SK-N-SH (cell line): ENCODE measurements around the gene PDHB. TPM values are rescaled to one million over a fixed set of nuclear protein-coding genes. Genes with fewer than 3 reads are reported as not detected.

ENCODE experiments used
- CTCF ChIA-PET: fragments of 300-600, 350-600 bp; formaldehyde crosslinking; extraction: SDS; loops from one replicate; lab custom pipeline; 2021; lab: Yijun Ruan, JAX
- POLR2A ChIA-PET: fragments of 350-600 bp; sonication (Branson Sonifier 250); formaldehyde crosslinking; extraction: SDS; loops from one replicate; lab custom pipeline; 2020; ENCODE audit warnings: antibody characterized with exemption, inconsistent platforms; lab: Yijun Ruan, JAX
- DNase-seq: peaks from one replicate; pipeline ENCODE4 v3.0.0; 2012
- H2AFZ ChIP-seq: fragments of 200-600 bp; sonication (generic); 2 replicates; pipeline ENCODE4 v1.8.1; 2016; ENCODE audit warnings: antibody characterized with exemption, mild to moderate bottlenecking, low read depth
- H3F3A ChIP-seq: fragments of 200-600 bp; sonication (generic); replicated peaks from 2 replicates; pipeline ENCODE3; 2016; ENCODE audit warnings: antibody characterized with exemption, mild to moderate bottlenecking; ENCODE audit not compliant: insufficient read depth
- H3K27ac ChIP-seq, 2 experiments: fragments of 200-500 bp in 1 of 2; fragments of 200-600 bp in 1 of 2; sonication (Bioruptor generic) in 1 of 2; sonication (generic), shearing (Covaris generic) in 1 of 2; 2 replicates each; pipeline versions ENCODE4 v1.5.1 to v1.6.1; 2014 to 2016; ENCODE audit warnings: low read depth in 2 of 2, inconsistent platforms in 1 of 2, low read length in 1 of 2, mild to moderate bottlenecking in 1 of 2, mixed read lengths in 1 of 2
- H3K27me3 ChIP-seq: fragments of 200-600 bp; sonication (generic), shearing (Covaris generic); 2 replicates; pipeline ENCODE4 v1.6.1; 2016; ENCODE audit warnings: mixed run types; ENCODE audit not compliant: insufficient read depth
- H3K36me3 ChIP-seq, 2 experiments: fragments of 200-500 bp in 1 of 2; fragments of 200-600 bp in 1 of 2; sonication (Bioruptor generic) in 1 of 2; sonication (generic) in 1 of 2; replicated peaks in 1 of 2; 2 replicates each; pipeline versions ENCODE3 to v1.5.1; 2014 to 2016; ENCODE audit warnings: low read length in 1 of 2, mild to moderate bottlenecking in 1 of 2; ENCODE audit not compliant: insufficient read depth in 2 of 2, control insufficient read depth in 1 of 2
- H3K4me1 ChIP-seq, 2 experiments: fragments of 200-500 bp in 1 of 2; fragments of 200-600 bp in 1 of 2; sonication (Bioruptor generic) in 1 of 2; sonication (generic), shearing (Covaris generic) in 1 of 2; 2 replicates each; pipeline versions ENCODE4 v1.5.1 to v1.6.1; 2014 to 2016; ENCODE audit warnings: low read depth in 1 of 2, low read length in 1 of 2, mixed run types in 1 of 2; ENCODE audit not compliant: insufficient read depth in 2 of 2, control insufficient read depth in 1 of 2
- H3K4me2 ChIP-seq: fragments of 200-600 bp; sonication (generic), shearing (Covaris generic); 2 replicates; pipeline ENCODE4 v1.6.1; 2017; ENCODE audit warnings: mixed run types
- H3K4me3 ChIP-seq, 2 experiments: fragments of 200-500 bp in 1 of 2; fragments of 200-600 bp in 1 of 2; sonication (Bioruptor generic) in 1 of 2; sonication (generic), shearing (Covaris generic) in 1 of 2; 2 replicates each; pipeline versions ENCODE4 v1.5.1 to v1.8.1; 2014 to 2016; ENCODE audit warnings: low read depth in 2 of 2, inconsistent platforms in 1 of 2, low read length in 1 of 2, mild to moderate bottlenecking in 1 of 2, mixed read lengths in 1 of 2, moderate library complexity in 1 of 2
- H3K79me2 ChIP-seq: fragments of 200-600 bp; sonication (generic); 2 replicates; pipeline ENCODE4 v1.8.1; 2017; ENCODE audit warnings: mild to moderate bottlenecking; ENCODE audit not compliant: insufficient read depth
- H3K9ac ChIP-seq: fragments of 200-600 bp; sonication (generic); 2 replicates; pipeline ENCODE4 v1.6.1; 2017; ENCODE audit warnings: mixed run types
- H3K9me2 ChIP-seq: fragments of 200-600 bp; sonication (generic); 2 replicates; pipeline ENCODE4 v1.6.1; 2017; ENCODE audit warnings: mixed run types
- H3K9me3 ChIP-seq: fragments of 200-600 bp; sonication (generic); 2 replicates; pipeline ENCODE4 v1.6.1; 2017; ENCODE audit warnings: mixed run types, mild to moderate bottlenecking, moderate library complexity
- H4K20me1 ChIP-seq: fragments of 200-600 bp; sonication (generic); 2 replicates; pipeline ENCODE4 v1.6.1; 2017; ENCODE audit warnings: mild to moderate bottlenecking, mixed run types; ENCODE audit not compliant: insufficient read depth
- FOSL2 ChIP-seq: IDR thresholded peaks from 2 replicates; pipeline ENCODE4 v1.4.0; 2012; ENCODE audit warnings: low read depth, mild to moderate bottlenecking, moderate library complexity, borderline replicate concordance
- FOXM1 ChIP-seq: IDR thresholded peaks from 2 replicates; pipeline ENCODE4 v1.4.0; 2012; ENCODE audit warnings: low read depth, mild to moderate bottlenecking
- GATA2 ChIP-seq: sonication (generic); formaldehyde crosslinking; IDR thresholded peaks from 2 replicates; pipeline ENCODE4 v1.5.0; 2020; ENCODE audit warnings: mild to moderate bottlenecking, missing genetic modification reagents
- JUND ChIP-seq: IDR thresholded peaks from 2 replicates; pipeline ENCODE4 v1.4.0; 2012
- MXI1 ChIP-seq: IDR thresholded peaks from 2 replicates; pipeline ENCODE4 v1.6.1; 2012; ENCODE audit warnings: mild to moderate bottlenecking, low read depth, low read length, improper control_type of control experiment
- RFX5 ChIP-seq: IDR thresholded peaks from 2 replicates; pipeline ENCODE4 v1.6.1; 2012; ENCODE audit warnings: mild to moderate bottlenecking, improper control_type of control experiment, low read length
- TAF1 ChIP-seq: IDR thresholded peaks from 2 replicates; pipeline ENCODE4 v1.6.1; 2012; ENCODE audit warnings: low read depth, mild to moderate bottlenecking, low read length, moderate library complexity, borderline replicate concordance
- TEAD4 ChIP-seq: IDR thresholded peaks from 2 replicates; pipeline ENCODE4 v1.4.0; 2012; ENCODE audit warnings: mild to moderate bottlenecking, borderline replicate concordance; ENCODE audit not compliant: insufficient read depth
- YY1 ChIP-seq: IDR thresholded peaks from 2 replicates; pipeline ENCODE4 v1.4.0; 2012; ENCODE audit warnings: low read depth, mild to moderate bottlenecking
- WGBS: methylation state at CpG from one replicate; pipeline ENCODE4 v1.1.6; 2017; ENCODE audit warnings: low lambda C conversion rate; 5-methylcytosine and 5-hydroxymethylcytosine counted together
- polyA plus RNA-seq, 3 experiments: library from polyadenylated mRNA; depleted of rRNA; stranded (reverse); fragments of >200 nt; gene quantifications; 2 replicates each; pipeline ENCODE4 v1.2.3, GENCODE V29; 2012
- TF ChIP-seq, protein P1 (sequence below): fragments of 200-600 bp; sonication (generic); IDR thresholded peaks from 2 replicates; pipeline ENCODE4 v1.6.1; 2017; ENCODE audit warnings: antibody characterized with exemption, mild to moderate bottlenecking, moderate library complexity
- TF ChIP-seq, protein P2 (sequence below): IDR thresholded peaks from 2 replicates; pipeline ENCODE4 v1.4.0; 2012; ENCODE audit warnings: low read depth, borderline replicate concordance
- TF ChIP-seq, protein P3 (sequence below): IDR thresholded peaks from 2 replicates; pipeline ENCODE4 v1.4.0; 2012; ENCODE audit warnings: low read depth
- TF ChIP-seq, protein P4 (sequence below): IDR thresholded peaks from 2 replicates; pipeline ENCODE4 v1.6.1; 2012; ENCODE audit warnings: mild to moderate bottlenecking, low read depth, low read length, moderate library complexity

Gene PDHB
- polyA plus RNA-seq, 1 of the 3 experiments (the other 2 are of a cell fraction) = 87.5 TPM

- H3F3A ChIP-seq = no peaks in the 10 kb centered on the region
- H3K27me3 ChIP-seq = no peaks in the 10 kb centered on the region
- CTCF ChIA-PET = interaction anchor here (1.1 kb wide), 1 partner anchor 35 kb away, joined by 3 read pairs; no protein-coding TSS in a partner anchor
- H4K20me1 ChIP-seq = no peaks in the 10 kb centered on the region
- peaks cover 0 to 2% of the 10 kb centered on the region in 2 experiments; a peak in 1 of 4 replicates for H3K4me1 ChIP-seq
- H3K4me3 ChIP-seq = no peak overlapping the region
- H2AFZ ChIP-seq = no peak overlapping the region
- 65% methylated on average over 2 of the region's 2 CpGs for WGBS
- H3K9me2 ChIP-seq = no peaks in the 10 kb centered on the region
- TF ChIP-seq, protein P1, sequence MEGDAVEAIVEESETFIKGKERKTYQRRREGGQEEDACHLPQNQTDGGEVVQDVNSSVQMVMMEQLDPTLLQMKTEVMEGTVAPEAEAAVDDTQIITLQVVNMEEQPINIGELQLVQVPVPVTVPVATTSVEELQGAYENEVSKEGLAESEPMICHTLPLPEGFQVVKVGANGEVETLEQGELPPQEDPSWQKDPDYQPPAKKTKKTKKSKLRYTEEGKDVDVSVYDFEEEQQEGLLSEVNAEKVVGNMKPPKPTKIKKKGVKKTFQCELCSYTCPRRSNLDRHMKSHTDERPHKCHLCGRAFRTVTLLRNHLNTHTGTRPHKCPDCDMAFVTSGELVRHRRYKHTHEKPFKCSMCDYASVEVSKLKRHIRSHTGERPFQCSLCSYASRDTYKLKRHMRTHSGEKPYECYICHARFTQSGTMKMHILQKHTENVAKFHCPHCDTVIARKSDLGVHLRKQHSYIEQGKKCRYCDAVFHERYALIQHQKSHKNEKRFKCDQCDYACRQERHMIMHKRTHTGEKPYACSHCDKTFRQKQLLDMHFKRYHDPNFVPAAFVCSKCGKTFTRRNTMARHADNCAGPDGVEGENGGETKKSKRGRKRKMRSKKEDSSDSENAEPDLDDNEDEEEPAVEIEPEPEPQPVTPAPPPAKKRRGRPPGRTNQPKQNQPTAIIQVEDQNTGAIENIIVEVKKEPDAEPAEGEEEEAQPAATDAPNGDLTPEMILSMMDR = no peak
- TF ChIP-seq, protein P2, sequence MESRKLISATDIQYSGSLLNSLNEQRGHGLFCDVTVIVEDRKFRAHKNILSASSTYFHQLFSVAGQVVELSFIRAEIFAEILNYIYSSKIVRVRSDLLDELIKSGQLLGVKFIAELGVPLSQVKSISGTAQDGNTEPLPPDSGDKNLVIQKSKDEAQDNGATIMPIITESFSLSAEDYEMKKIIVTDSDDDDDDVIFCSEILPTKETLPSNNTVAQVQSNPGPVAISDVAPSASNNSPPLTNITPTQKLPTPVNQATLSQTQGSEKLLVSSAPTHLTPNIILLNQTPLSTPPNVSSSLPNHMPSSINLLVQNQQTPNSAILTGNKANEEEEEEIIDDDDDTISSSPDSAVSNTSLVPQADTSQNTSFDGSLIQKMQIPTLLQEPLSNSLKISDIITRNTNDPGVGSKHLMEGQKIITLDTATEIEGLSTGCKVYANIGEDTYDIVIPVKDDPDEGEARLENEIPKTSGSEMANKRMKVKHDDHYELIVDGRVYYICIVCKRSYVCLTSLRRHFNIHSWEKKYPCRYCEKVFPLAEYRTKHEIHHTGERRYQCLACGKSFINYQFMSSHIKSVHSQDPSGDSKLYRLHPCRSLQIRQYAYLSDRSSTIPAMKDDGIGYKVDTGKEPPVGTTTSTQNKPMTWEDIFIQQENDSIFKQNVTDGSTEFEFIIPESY = no peak
- TF ChIP-seq FOXM1 (no peak), TEAD4 (no peak), RFX5 (no peak), TAF1 (no peak), MXI1 (no peak), FOSL2 (no peak), YY1 (no peak), GATA2 (CRISPR knock-in tag) (no peak), JUND (no peak)
- TF ChIP-seq, protein P3, sequence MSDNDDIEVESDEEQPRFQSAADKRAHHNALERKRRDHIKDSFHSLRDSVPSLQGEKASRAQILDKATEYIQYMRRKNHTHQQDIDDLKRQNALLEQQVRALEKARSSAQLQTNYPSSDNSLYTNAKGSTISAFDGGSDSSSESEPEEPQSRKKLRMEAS = no peak
- TF ChIP-seq, protein P4, sequence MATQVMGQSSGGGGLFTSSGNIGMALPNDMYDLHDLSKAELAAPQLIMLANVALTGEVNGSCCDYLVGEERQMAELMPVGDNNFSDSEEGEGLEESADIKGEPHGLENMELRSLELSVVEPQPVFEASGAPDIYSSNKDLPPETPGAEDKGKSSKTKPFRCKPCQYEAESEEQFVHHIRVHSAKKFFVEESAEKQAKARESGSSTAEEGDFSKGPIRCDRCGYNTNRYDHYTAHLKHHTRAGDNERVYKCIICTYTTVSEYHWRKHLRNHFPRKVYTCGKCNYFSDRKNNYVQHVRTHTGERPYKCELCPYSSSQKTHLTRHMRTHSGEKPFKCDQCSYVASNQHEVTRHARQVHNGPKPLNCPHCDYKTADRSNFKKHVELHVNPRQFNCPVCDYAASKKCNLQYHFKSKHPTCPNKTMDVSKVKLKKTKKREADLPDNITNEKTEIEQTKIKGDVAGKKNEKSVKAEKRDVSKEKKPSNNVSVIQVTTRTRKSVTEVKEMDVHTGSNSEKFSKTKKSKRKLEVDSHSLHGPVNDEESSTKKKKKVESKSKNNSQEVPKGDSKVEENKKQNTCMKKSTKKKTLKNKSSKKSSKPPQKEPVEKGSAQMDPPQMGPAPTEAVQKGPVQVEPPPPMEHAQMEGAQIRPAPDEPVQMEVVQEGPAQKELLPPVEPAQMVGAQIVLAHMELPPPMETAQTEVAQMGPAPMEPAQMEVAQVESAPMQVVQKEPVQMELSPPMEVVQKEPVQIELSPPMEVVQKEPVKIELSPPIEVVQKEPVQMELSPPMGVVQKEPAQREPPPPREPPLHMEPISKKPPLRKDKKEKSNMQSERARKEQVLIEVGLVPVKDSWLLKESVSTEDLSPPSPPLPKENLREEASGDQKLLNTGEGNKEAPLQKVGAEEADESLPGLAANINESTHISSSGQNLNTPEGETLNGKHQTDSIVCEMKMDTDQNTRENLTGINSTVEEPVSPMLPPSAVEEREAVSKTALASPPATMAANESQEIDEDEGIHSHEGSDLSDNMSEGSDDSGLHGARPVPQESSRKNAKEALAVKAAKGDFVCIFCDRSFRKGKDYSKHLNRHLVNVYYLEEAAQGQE = no peak
- TF ChIP-seq, all 33 proteins: peak for 0
- no peaks in the 10 kb centered on the region for H3K36me3 ChIP-seq
- no peak for DNase-seq
- POLR2A ChIA-PET = interaction anchor here (0.9 kb wide), 1 partner anchor 47 kb away, joined by 3 read pairs; no protein-coding TSS in a partner anchor
- no peak overlapping the region for H3K4me2 ChIP-seq
- H3K9ac ChIP-seq = no peak overlapping the region
- peaks cover 4% of the 10 kb centered on the region; the same call in 1 of the 2 replicates for H3K9me3 ChIP-seq
- H3K79me2 ChIP-seq = no peaks in the 10 kb centered on the region
- no peak overlapping the region for H3K27ac ChIP-seq
Observed at GRCh38 chr3:58480309-58480708, 46.7 kb upstream of the PDHB start.
